ENCODE measurements around the gene PDLIM7.

- TF ChIP-seq CTCF (IDR thresholded peaks at IDR 0.05; ENCODE audit: poor library complexity, severe bottlenecking) (no peak), EP300 (conservative IDR thresholded peaks at IDR 0.05; ENCODE audit: poor library complexity, severe bottlenecking) (no peak), SMC3 (conservative IDR thresholded peaks at IDR 0.05; ENCODE audit: poor library complexity) (no peak), RAD21 (conservative IDR thresholded peaks at IDR 0.05) (no peak)
Measured at GRCh38 chr5:177523711-177524538, 26.5 kb upstream of the PDLIM7 start.

Data from neural cell (in vitro differentiated cells).